Anterior cingulate cortex (tissue), 58 donors: ENCODE data around the gene ZFYVE19.
A peak's percentile ranks its signal among the peaks of the same experiment; 100 is the strongest.
"Not testable (repeated sequence)": the region's sequence is repeated elsewhere in the genome, so short reads cannot be mapped to it uniquely, and the experiment has no call there.

Experiments used
- DNase-seq, 58 donors: peaks; one replicate each; lab custom pipeline; 2025; lab: John Stamatoyannopoulos, UW

Gene ZFYVE19

DNA sequence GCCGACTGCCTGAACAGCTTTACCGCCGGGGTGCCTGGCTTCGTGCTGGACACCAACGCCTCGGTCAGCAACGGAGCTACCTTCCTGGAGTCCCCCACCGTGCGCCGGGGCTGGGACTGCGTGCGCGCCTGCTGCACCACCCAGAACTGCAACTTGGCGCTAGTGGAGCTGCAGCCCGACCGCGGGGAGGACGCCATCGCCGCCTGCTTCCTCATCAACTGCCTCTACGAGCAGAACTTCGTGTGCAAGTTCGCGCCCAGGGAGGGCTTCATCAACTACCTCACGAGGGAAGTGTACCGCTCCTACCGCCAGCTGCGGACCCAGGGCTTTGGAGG lies 37.8 kb downstream of the ZFYVE19 start:
- DNase-seq, result no peak

DNA sequence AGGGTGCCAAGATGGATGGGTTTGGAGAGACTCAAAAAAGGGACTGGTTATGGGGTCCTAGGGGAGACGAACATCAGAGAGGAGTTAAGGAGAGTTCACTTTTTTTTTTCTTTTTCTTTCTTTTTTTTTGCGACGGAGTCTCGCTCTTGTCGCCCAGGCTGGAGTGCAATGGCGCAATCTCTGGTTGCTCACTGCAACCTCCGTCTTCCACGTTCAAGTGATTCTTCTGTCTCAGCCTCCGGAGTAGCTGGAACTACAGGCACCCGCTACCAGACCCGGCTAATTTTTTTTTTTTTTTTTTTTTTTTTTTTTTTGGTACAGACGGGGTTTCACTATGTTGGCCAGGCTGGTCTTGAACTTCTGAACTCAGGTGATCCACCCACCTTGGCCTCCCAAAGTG lies 38.1 kb downstream of the ZFYVE19 start:
- no peak for DNase-seq

- DNase-seq, result no peak
Observed at GRCh38 chr15:40845511-40846284, 38.8 kb downstream of the ZFYVE19 start.

DNA sequence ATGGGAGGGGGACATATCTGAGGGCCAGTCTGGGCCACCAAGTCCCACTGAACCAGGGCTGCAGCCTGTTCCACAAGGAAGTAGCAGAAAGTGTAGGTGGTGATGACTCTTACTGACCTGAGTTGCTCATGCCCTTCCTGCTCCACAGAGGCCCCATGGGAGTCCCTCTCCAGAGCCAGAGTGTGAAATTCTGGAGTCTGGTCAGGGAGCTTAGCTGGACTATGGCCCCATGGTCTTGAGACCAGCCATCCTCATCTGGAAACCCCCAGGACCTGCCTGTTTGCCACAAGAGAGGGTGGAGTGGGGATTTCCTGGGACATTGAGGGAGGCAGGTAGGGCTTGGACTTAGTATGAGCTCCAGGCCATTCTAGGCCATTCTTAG lies 39.9 kb downstream of the ZFYVE19 start:
- no peak for DNase-seq

DNA sequence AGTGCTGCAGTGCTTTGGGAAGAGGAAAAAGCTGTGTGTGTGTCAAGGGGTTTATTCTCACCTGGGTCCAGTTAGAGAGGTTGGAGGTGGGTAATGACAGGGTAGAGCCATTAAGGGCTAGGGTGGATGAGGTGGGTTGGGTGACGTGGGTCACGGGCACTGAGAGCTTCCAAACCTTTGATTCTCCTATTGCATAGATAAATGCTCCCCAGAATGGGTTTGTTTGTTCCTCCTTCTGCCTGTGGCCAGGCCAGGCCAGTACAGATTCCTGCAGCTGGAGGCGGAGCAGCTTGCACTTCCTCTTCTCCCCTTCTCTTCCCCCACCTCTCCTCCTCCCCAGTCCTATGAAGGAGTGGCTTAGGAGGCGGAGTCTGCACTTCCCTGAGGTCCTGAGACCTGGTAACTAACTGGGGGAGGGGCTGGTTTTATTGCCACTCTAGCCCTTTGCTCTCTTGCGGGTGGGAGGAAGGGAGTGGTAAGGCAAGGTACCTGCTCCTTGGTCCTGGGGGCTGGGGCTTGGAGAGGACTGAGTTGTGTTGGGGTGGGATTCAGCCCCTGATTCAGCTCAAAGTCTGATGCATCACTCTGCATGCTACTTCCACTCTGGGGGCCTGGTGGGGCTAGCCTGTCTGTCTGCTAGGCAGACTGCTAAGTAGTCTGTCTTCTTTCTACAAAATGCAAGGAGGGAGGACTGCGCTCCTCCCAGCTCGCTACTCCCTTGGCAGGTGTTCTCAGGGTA lies 40.5 kb downstream of the ZFYVE19 start:
- peak in 17 of 58 donors; percentile 6 to 25 (median 16) for DNase-seq

GRCh38 chr15:40850576-40851112 lies 43.8 kb downstream of the ZFYVE19 start:
- no peak for DNase-seq

DNA sequence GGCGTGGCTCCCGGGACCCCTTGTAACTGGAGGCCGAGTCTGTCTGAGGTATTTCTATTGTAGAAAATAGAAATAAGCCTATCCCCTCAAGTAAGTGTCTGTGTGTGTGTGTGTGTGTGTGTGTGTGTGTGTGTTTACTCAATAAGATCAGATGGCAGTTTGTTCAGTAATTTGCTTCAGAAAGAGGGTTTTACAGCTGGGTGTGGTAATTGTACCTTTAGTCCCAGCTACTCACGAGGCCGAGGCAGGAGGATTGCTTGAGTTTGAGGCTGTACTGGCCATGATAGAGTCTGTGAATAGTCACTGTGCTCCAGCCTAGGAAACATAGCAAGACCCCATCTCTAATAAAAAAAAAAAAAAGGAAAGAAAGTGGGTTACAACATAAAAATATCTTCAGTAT lies 45.6 kb downstream of the ZFYVE19 start:
- DNase-seq, result no peak

- DNase-seq, result no peak
Observed at GRCh38 chr15:40853241-40853890, 46.5 kb downstream of the ZFYVE19 start.

DNA sequence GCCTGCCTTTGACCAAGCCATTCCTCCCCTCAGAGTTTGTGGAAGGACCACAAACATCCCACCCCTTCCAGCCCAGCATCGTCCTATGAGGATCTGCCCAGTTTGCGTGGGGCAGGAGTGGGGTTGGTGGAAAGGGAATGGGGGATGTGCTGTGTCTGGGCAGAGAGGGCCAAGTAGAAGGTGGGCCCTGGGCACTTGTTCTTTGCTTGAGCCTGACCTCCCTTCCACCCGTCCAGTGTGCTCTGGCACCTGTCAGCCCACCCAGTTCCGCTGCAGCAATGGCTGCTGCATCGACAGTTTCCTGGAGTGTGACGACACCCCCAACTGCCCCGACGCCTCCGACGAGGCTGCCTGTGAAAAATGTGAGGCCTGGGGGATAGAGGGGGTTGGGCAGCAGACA lies 47.3 kb downstream of the ZFYVE19 start:
- no peak for DNase-seq

- no peak for DNase-seq
Observed at GRCh38 chr15:40855706-40856234, 48.9 kb downstream of the ZFYVE19 start.

- DNase-seq, result no peak
Observed at GRCh38 chr15:40856746-40857145, 49.9 kb downstream of the ZFYVE19 start.

GRCh38 chr15:40857601-40858341 lies 50.9 kb downstream of the ZFYVE19 start:
- peak in 50 of 58 donors; percentile 7 to 72 (median 38) for DNase-seq

GRCh38 chr15:40858706-40859105 lies 51.8 kb downstream of the ZFYVE19 start:
- no peak for DNase-seq

DNA sequence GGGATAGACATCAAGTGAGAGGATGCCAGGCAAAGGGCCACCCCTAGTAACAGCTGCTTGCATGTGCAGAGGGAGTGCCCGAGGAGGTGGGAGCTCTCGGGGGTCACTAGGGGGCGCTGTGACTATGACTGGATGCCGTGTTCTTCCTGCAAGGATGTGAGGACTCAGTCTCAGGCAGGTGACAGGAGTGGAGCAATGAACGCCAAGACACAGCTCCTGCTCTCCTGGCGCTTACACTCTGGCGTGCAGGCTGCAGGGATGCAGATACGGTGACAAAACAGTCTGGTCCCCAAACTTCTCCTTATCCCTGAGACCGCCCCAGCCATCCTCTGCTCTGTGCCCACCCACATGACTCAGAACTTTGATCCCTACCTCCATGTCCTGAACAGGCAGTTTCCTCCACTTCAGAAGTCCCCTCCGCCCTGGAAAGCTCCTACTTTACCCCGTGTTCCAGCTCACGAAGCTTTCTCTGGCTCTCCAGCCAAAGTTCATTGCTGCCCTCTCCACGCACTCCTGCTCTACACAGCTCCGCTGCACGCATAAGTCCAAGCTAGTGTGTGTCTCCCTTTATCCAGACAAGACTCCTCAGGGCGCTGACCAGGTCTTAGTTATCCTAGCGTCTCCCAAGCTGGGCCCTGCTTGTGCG lies 52.4 kb downstream of the ZFYVE19 start:
- peak in 35 of 58 donors; percentile 5 to 70 (median 30) for DNase-seq

DNA sequence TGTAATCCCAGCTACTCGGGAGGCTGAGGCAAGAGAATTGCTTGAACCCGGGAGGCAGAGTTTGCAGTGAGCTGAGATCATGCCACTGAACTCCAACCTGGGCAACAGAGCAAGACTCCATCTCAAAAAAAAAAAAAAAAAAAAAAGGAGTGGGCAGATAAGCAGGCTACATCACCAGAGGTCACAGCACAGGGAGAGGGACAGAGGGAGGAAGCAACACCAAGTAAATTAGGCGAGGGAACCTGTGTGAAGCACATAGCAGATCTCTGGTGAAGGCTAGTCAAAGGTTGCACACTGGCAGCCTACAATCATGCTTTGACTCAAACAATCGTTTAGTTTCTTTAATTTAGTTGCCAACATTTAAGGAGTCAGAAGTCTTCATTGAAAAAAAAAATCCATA lies 54.3 kb downstream of the ZFYVE19 start:
- not testable (repeated sequence) for DNase-seq

GRCh38 chr15:40863660-40864270 lies 56.9 kb downstream of the ZFYVE19 start:
- DNase-seq, result no peak
